ENCODE results near the gene TLK2. TPM values are rescaled to one million over a fixed set of nuclear protein-coding genes. Genes with fewer than 3 reads are reported as not detected.
"Not testable (repeated sequence)": the region's sequence is repeated elsewhere in the genome, so short reads cannot be mapped to it uniquely, and the experiment has no call there.

TLK2 gene
- total RNA-seq, 1 experiment from 2014 or later, result 40.5 TPM

GRCh38 chr17:62611728-62612127 is 133.1 kb downstream of the TLK2 start:
- no peak for DNase-seq
- Histone ChIP-seq H3K36me3 (ENCODE audit: low read depth, low read length) (peaks cover 49% of the 10 kb centered on the region), H3K4me3 (ENCODE audit: low read length) (no peak overlapping the region), H4K20me1 (ENCODE audit: low read length) (no peaks in the 10 kb centered on the region), H3F3A (ENCODE audit: low read length, unreplicated experiment) (no peaks in the 10 kb centered on the region), H3K9me3 (ENCODE audit: low read length) (no peaks in the 10 kb centered on the region), H3K9me2 (replicated peaks; ENCODE audit: low read length) (no peaks in the 10 kb centered on the region), H2AFZ (ENCODE audit: low read length) (no peak overlapping the region), H3K79me2 (ENCODE audit: low read length) (no peaks in the 10 kb centered on the region), H3K27ac (ENCODE audit: low read length) (no peak overlapping the region), H3K4me2 (ENCODE audit: low read length) (no peak overlapping the region), H3K4me1 (ENCODE audit: insufficient read depth, low read length) (no peaks in the 10 kb centered on the region), H3K27me3 (ENCODE audit: low read length) (no peaks in the 10 kb centered on the region), H3K9ac (ENCODE audit: low read length) (no peak overlapping the region)
- CTCF ChIA-PET, result no interaction called here
- no peak for ATAC-seq
- POLR2A ChIA-PET (ENCODE audit: unreplicated experiment), result no interaction called here
- no TSS peak for BruUV-seq (replicated peaks)
- no peak for TF ChIP-seq EZH2phosphoT487 (IDR thresholded peaks at IDR 0.05; ENCODE audit: borderline replicate concordance, low read length)
- intact Hi-C loops (cut with micrococcal nuclease), result no loop called here

- intact Hi-C loops (cut with micrococcal nuclease); H3K4me3 ChIP-seq (ENCODE audit: low read length); BruUV-seq (replicated peaks); POLR2A ChIA-PET (ENCODE audit: unreplicated experiment); H3K4me1 ChIP-seq (ENCODE audit: insufficient read depth, low read length); H2AFZ ChIP-seq (ENCODE audit: low read length); H3K9me2 ChIP-seq (replicated peaks; ENCODE audit: low read length); CTCF ChIA-PET; H3F3A ChIP-seq (ENCODE audit: low read length, unreplicated experiment); DNase-seq; H3K27ac ChIP-seq (ENCODE audit: low read length); H4K20me1 ChIP-seq (ENCODE audit: low read length); H3K79me2 ChIP-seq (ENCODE audit: low read length); H3K9ac ChIP-seq (ENCODE audit: low read length); H3K27me3 ChIP-seq (ENCODE audit: low read length); H3K9me3 ChIP-seq (ENCODE audit: low read length); ATAC-seq; H3K4me2 ChIP-seq (ENCODE audit: low read length): not testable (repeated sequence)
- peaks cover 46% of the 10 kb centered on the region for H3K36me3 ChIP-seq (ENCODE audit: low read depth, low read length)
These were observed 133.7 kb downstream of the TLK2 start for GRCh38 chr17:62612289-62612688.

- H3K4me2 ChIP-seq (ENCODE audit: low read length); DNase-seq; H3K9me3 ChIP-seq (ENCODE audit: low read length); ATAC-seq; POLR2A ChIA-PET (ENCODE audit: unreplicated experiment); intact Hi-C loops (cut with micrococcal nuclease); H3F3A ChIP-seq (ENCODE audit: low read length, unreplicated experiment); H2AFZ ChIP-seq (ENCODE audit: low read length); H3K27ac ChIP-seq (ENCODE audit: low read length); H3K79me2 ChIP-seq (ENCODE audit: low read length); H3K27me3 ChIP-seq (ENCODE audit: low read length); H4K20me1 ChIP-seq (ENCODE audit: low read length); H3K9ac ChIP-seq (ENCODE audit: low read length); H3K4me3 ChIP-seq (ENCODE audit: low read length); H3K9me2 ChIP-seq (replicated peaks; ENCODE audit: low read length); H3K4me1 ChIP-seq (ENCODE audit: insufficient read depth, low read length); CTCF ChIA-PET; BruUV-seq (replicated peaks): not testable (repeated sequence)
- H3K36me3 ChIP-seq (ENCODE audit: low read depth, low read length), result peaks cover 39% of the 10 kb centered on the region
These were observed 134.5 kb downstream of the TLK2 start for GRCh38 chr17:62613095-62613494.

GRCh38 chr17:62614142-62614541 is 135.5 kb downstream of the TLK2 start:
- no peaks in the 10 kb centered on the region for H3K9me2 ChIP-seq (replicated peaks; ENCODE audit: low read length)
- H3K4me3 ChIP-seq (ENCODE audit: low read length), result no peak overlapping the region
- BruUV-seq (replicated peaks), result no TSS peak
- H3K9me3 ChIP-seq (ENCODE audit: low read length), result no peaks in the 10 kb centered on the region
- ATAC-seq (no peak), DNase-seq (peak; percentile 27)
- no peaks in the 10 kb centered on the region for H3F3A ChIP-seq (ENCODE audit: low read length, unreplicated experiment)
- H3K9ac ChIP-seq (ENCODE audit: low read length), result no peak overlapping the region
- no peaks in the 10 kb centered on the region for H3K27me3 ChIP-seq (ENCODE audit: low read length)
- no peaks in the 10 kb centered on the region for H3K4me1 ChIP-seq (ENCODE audit: insufficient read depth, low read length)
- H3K79me2 ChIP-seq (ENCODE audit: low read length), result no peaks in the 10 kb centered on the region
- ChIA-PET CTCF (no interaction called here), POLR2A (ENCODE audit: unreplicated experiment) (no interaction called here)
- no peak overlapping the region for H3K4me2 ChIP-seq (ENCODE audit: low read length)
- H3K36me3 ChIP-seq (ENCODE audit: low read depth, low read length), result peaks cover 29% of the 10 kb centered on the region
- H2AFZ ChIP-seq (ENCODE audit: low read length), result no peak overlapping the region
- intact Hi-C loops (cut with micrococcal nuclease), result no loop called here
- TF ChIP-seq CTCF (conservative IDR thresholded peaks at IDR 0.05; ENCODE audit: low read depth, low read length) (no peak), EZH2 (IDR thresholded peaks at IDR 0.05; ENCODE audit: low read length, unreplicated experiment) (no peak), EZH2phosphoT487 (IDR thresholded peaks at IDR 0.05; ENCODE audit: borderline replicate concordance, low read length) (no peak)
- H3K27ac ChIP-seq (ENCODE audit: low read length), result no peak overlapping the region
- no peaks in the 10 kb centered on the region for H4K20me1 ChIP-seq (ENCODE audit: low read length)

Data from PC-3 (cell line).